Fibroblast of the conjunctiva (primary cell): ENCODE data around the gene SF3B1.
"Not testable (repeated sequence)": the region's sequence is repeated elsewhere in the genome, so short reads cannot be mapped to it uniquely, and the experiment has no call there.

Experiments used
- DNase-seq: peaks from one replicate; pipeline ENCODE4 v3.0.0-alpha.2; 2010; ENCODE audit warnings: low read depth

The SF3B1 gene

DNA sequence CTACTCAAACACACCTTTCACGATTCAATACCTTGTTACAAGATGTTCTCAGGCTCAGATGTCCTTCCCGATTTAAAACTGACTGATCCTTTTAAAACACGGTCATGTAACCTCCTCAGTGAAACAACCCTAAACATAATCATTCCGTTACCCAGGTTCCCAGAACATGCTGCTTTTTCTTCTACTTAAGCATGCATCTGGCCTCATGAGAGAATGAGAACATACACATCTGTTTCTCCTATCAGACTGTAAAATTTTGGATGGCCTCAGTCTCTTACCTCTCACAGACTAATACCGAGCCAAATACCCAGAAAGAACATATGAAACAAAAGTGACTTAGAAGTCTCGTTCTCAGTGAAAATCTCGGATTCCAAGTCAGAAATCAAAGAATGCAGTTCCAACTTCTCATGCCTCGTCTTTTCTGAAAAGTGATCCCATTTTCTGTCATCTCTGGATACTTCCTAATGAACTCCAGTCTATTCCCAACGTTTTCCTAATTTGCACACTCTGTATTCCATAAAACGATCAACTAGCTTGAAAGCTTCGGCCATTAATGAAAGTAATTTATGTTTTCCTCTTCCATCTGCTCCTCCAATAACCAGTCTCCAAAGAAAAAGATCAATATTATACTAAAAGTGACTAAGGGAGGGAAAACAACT is 919 bp downstream of the SF3B1 start:
- DNase-seq = no peak

DNA sequence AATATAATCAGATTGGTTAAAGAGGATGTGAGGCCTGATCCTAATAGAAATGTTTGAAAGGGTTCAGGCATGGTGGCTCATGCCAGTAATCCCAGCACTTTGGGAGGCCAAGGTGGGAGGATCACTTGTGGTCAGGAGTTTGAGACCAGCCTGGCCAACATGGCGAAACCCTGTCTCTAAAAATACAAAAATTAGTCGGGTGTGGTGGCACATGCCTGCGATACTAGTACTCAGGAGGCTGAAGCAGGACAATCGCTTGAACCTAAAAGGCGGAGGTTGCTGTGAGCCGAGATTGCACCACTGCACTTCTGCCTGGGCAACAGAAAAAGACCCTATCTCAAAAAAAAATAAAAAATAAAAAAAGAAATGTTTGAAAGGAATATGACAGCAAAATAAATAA is 2.3 kb downstream of the SF3B1 start:
- DNase-seq = not testable (repeated sequence)

DNA sequence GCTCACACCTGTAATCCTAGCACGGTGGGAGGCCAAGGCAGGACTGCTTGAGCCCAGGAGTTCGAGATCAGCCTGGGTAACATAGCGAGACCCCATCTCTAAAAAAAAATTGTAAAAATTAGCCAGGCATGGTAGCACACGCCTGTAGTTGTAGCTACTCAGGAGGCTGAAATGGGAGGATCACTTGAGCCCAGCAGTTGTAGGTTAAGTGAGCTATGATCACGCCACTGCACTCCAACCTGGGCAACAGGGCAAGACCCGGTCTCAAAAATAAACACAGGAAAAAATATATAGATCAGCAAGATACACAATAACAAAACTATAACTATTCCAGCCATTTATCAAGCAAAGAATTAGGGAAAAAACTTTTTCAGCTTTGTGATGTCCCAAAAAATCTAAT is 3.0 kb downstream of the SF3B1 start:
- DNase-seq = no peak

DNA sequence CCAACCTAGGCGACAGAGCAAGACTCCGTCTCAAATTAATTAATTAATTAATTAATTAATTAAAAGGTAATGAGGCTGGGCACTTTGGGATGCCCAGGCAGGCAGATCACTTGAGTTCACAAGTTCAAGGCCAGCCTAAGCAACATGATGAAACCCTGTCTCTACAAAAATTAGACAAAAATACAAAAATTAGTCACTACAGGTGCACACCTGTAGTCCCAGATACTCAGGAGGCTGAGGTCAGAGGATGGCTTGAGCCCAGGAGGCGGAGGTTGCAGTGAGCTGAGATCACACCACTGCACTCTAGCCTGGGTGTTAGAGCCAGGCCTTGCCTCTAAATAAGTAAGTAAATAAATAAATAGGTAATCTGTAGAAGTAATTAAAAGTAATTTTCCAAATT is 6.8 kb downstream of the SF3B1 start:
- no peak for DNase-seq

DNA sequence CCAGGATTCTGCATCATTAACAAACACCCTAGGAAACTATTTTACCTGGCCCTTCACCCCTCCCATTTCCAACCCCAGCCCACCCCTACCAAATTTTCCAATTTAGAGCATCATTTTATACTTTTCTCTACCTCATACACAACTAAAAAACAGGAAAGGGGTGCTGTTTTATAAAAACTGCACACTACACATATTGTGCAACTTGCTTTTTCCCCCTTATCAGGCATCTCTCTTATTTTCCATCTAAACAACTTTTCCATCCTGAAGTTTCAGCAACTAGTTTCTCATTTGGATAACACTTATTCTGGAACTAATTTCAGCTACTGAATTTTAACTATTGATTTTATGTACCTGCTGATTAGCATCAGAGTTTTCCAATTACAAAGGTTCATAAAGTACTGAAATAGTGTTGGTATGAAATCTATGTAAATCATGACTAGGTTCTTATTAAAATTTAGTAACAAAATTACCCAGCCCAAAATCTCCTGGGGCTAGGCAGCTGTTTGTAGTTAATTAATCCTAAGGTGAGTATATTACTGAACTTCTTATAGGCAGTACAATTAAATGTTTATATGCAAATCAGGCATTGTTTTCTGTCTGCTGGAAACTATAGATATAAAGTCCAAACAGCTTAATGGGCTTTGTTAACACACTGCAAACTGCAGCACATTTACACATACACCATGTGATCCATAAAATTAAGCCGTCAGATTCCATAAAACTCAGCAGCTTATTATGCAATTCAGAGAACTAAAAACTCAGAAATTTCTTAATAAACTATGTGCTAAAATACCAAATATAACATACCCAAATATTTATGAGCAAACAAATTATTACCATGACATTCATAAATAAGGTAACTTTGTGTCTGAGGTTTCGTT is 7.9 kb downstream of the SF3B1 start:
- DNase-seq = no peak

DNA sequence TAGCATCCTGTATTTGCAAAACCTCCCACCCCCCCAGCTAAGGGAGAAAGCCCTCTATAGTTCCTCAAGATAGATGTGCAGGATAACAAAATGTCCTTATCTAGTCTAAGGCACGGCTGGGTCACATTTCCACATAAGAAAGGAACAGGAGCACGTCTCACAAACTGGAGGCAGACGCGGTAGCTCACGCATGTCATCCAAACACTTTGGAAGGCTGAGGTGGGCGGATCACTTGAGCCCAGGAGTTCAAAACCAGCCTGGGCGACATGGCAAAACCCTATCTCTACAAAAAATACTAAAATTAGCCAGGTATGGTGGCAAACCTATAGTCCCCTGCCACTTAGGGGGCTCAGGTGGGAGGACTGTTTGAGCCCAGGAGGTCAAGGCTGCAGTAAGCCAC is 9.3 kb downstream of the SF3B1 start:
- no peak for DNase-seq

DNA sequence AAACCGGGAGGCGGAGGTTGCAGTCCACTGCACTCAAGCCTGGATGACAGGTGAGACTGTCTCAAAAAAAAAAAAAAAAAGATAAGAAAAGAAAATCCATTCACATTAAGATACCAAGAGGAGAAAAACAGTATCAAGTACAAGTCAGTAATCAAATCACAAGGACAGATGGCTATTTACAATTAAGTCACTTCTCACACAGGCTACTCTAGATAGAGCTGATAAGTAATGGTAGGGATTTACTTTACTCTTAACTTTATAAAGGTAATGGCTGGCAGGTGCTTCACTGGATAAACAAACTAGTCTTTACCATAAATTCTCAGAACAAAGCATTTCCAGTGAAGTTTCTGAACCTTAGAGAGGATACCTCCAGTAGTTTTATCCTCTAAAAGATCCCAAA is 11.5 kb downstream of the SF3B1 start:
- DNase-seq = no peak

DNA sequence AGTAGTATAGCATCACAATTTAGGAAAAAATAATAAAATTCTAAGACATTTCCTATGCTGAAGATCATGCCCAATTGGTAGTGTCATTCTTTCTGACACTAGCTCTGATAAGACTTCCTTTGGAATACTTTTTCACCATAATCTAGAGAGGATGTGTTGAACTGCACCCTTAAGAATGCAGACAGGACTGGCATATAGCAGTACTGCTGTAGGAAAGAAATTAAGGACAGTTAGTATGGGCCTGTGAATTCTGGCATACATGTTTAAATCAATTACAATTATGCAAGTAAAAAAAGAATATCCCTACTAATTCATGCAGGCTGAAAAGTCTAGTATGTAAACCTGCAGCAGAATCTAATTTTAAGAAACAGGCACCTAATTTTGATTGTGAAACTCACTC is 15.4 kb downstream of the SF3B1 start:
- no peak for DNase-seq

DNA sequence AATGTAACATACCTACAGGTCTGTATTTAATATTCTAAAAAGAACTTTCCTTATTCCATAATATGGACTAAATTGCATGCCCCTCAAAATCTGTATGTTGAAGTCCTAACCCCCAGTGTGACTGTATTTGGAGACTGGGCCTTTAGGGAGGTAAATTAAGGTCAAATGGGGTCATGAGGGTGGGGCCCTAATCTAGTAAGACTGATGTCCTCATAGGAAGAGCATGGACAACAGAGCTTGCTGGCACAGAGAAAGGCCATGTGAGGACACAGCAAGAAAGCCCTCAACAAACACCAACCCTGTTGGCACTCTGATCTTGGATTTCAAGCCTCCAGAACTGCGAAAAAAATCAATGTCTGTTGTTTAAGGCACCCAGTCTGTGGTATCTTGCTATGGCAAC is 18.6 kb downstream of the SF3B1 start:
- DNase-seq = no peak

DNA sequence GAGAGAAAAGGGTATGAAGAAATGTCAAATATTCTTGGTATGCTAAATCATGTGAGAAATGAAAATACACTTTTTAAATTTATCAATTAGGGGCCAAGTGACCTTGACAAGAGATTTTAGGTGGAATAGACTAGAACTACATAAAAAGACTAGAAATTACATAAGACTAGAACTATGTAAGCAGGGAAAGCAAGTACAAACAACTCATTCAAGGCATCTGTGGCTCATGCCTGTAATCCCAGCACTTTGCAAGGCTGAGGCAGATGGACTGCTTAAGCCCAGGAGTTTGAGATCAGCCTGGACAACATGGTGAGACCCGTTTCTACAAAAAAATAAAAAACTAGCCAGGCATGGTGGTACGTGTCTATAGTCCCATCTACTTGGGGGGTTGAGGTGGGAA is 20.3 kb downstream of the SF3B1 start:
- DNase-seq = no peak

DNA sequence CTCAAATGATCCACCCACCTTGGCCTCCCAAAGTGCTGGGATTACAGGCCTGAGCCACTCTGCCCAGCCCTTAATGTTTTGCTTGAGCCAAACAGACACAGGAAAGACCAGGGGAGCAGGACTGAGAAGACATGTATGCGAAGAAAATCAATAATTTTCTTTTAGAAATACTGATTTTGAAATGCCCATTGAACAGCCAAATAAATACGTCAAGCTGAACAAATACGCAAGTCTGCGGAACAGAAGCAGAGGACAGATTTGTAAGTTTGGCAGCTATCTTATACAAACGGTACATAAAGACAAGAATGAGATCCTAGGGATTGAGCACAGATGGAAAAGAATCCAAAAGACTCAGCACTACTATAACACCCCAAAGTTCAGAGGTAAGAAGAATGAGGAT is 20.8 kb downstream of the SF3B1 start:
- DNase-seq = no peak

DNA sequence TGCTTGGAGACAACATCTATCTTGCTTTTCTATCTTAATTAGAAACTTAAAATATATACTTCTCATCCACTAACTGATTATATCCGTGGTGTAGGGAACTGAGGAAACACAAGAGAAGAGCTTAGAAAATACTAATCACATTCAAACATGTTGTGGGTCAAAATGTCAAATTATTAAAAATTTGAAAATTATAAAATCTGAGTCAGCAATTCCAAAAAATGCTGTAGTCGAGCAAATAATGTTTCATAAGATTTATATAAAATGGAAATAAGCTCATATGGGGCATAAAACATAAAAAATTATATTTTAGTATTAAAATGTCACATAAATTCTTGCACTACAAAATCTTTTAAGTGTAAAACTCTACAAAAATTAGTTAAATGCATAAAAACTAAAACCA is 29.2 kb downstream of the SF3B1 start:
- DNase-seq = no peak

DNA sequence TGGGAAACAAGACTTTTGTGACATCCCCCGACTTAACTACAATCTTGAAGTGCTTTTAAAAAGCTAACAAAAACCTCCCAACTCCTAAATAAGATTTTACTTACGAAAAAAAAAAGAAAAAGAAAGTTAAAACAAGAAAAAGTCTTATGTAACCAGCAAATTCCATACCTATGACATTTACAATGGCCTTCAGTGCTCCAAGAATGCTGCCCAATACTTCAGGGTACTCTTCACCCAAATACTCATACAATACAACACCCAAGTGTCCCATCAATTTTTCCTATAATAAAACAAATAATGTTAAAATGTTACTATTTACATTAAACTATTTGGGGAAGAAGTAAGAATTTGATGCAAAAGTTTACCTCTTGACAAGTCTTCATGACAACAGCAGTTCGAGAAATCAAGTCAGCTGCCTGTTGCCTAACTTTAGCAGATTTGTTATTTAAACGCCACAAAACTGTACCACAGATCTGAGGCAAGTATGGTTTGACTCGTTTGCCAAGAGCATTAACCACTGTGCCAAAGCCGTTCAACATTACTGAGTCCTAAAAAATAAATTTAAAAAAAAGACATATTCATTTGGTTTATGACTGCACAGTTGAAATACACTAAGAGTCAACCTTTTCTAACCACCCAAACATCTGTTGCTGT is 34.8 kb downstream of the SF3B1 start:
- DNase-seq = no peak

DNA sequence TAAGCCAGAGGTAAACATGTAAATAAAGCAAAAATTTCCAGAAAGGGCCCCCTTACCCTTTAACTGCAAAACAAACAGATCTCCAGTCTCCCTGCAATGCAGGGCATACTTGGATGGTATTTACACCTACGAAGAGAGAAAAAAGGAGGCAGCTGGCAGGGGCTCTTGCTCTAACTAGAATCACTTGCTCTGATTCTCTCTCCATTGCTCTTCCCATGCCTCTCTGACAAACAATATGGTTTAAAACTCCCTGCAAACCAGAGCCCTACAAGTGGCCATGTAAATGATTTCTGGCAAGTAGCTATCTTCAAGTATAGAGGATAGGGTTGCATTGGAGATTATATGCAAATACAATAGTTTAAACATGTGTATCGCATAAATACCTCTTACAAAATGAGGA is 35.9 kb downstream of the SF3B1 start:
- DNase-seq = no peak

DNA sequence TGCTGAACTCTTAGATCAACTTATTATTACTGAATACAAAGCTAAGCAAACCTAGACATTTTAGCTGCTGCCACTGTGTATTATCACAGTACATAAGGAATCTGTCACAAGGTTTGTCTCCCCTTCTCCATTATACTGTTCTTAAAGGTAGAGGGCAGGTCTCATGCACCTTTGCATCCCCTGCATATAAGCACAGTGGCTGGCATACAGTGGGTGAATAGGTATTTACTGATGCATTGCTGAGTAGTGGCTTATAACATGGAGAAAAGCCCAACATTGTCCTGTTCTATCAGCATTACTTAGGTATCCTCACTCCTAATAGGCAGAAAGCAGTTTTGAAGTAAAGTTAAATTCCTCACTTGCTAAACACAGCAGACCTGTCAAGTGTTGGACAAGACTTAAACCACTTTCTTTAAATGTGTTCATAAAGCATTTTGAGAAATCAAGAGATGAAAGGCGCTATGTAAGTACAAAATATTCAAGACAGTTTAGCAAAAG is 43.6 kb downstream of the SF3B1 start:
- no peak for DNase-seq

DNA sequence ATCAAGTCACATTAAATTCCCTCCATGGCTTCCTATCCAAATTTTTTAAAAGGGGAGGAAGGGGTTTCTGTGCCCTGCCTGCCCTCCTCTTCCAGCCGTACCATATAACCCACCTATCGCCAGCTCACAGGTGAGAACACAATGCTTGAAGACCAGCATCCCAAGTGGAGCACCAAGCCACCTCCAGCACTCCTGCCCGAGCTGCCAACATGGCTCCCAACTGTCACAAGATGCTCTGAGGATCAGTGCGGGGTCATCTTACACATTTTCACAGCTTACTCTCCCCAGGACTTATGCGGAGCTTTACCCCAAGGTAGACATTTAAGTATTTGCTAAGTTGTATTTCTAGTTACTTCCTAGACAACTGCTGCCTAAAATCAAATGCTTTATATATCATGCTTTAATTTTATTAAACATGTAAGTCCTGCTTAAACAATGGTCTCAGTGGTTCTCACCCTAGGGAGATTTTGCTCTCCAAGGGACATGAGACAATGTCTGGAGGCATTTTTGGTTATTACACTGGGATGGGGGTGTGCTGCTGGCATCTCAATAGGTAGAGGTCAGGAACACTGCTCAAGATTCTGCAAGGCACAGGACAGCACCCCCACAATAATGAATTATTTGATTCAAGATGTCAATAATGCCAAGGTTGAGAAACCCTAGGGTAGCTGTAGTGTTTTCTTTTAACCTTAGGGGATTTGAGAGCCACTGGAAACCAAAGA is 45.8 kb downstream of the SF3B1 start:
- DNase-seq = no peak

DNA sequence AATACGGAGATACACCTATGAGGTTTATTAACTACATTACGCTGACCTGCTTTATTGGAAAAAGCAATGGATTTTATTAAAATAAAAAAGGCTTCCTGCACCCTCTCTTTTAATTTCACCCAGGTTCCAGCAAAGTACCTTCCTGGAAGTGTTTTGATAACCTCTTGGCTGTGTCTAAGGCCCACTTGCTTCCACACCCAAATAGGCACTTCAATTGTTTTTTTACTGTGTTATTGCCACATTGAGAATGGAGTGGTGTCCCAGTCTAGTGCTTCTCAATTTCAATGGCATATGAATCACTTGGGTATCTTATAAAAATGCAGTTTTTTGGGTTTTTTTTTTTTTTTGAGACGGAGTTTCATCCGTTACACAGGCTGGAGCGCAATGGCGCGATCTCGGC is 47.6 kb downstream of the SF3B1 start:
- DNase-seq = no peak

DNA sequence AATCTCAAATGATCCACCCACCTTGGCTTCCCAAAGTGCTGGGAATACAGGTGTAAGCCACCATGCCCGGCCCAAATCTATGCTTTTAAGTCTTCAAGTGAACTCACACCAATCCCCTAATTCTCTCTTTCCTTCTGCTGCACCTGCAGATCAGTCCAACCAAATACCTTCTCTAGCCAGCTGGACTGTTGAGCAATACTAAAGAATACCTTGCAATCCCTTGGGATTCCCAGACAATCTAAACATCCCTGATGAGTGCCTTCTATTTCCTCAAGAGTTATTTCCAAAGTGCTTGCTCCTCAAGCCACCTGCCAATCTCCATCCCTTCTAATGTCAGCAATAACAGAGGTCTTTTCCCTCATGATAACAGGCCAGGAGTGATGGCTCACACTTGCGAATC is 48.6 kb downstream of the SF3B1 start:
- no peak for DNase-seq

DNA sequence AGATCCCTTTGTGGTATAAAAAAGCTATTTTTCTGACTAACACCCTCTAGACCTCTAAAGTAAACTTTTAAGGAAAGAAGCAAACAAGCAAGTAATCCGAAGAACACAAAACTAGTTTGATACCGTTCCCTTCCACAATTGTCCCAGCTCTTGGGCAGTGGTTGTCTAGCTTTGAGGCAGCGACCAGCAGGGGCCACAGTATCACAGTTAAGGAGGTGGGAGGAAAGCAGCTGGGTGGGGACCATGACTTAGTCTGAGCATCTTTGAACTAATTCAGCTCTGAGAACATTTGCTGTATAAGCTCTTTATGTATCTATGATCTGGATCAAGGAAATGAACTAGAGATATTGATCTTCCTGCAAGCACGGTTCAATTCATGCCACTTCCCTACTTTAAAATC is 51.0 kb downstream of the SF3B1 start:
- no peak for DNase-seq

DNA sequence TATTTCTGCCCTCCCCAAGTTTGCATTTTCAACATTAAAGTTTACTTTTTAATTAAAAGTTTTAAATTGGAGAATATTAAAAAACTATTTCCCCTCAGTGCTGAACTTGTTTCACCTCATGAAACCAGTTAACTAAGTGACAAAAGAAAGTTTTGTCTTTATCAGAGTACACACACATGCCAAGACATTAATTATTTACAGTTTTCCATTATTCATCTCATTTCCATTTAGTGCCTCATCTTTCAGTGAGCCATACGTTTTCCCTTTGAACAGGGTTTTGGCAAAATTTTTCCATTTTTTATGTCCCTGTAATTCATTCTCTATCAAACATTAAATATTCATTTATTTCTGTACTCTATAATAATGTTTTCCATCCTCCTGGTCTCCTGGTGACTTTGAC is 53.2 kb downstream of the SF3B1 start:
- no peak for DNase-seq

DNA sequence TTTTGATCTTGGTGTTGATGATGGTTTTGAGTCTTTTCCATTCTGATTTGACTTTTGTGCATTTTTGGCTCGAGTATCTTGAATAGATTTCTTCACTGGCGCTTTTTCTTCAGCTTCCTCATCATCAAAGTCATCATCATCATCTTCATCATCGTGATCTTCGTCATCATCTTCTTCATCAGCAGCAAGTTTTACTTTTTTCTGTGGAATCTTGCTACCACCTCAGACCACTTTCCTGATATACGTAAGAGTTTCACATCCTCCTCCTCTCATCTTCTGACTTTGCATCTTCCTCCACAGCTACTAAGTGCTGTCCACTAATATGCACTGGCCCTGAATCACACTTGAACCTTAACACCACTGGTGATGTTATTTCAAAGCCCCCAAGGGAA is 54.9 kb downstream of the SF3B1 start:
- DNase-seq = not testable (repeated sequence)

DNA sequence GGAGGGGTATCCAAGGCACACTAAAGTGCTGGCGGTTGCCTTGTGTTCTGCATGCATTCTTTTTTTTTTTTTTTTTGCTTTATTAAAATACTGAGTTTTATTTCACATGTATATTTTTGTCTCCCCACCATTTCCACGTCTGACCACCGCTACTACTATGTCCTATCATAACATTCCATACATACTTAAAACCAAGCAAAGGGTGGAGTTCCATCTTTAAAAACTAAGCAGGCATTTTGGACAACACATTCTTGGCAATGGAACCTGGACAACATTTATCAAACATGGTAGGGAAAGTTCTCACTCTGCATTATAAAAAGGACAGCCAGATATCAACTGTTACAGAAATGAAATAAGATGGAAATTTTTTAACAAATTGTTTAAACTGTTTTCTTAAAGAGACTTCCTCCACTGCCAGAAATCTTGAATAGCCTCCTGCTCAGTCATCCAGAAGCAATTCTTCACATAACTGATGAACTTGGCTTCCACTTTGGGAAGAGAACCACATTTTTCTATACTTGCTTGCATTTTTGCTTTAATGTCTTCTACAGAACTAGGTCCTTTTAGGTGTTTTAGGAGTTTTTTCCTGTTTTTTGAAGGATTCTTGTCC is 55.4 kb downstream of the SF3B1 start:
- DNase-seq = not testable (repeated sequence)
